ENCODE measurements around the gene MAGEC2.

MAGEC2 gene

DNA sequence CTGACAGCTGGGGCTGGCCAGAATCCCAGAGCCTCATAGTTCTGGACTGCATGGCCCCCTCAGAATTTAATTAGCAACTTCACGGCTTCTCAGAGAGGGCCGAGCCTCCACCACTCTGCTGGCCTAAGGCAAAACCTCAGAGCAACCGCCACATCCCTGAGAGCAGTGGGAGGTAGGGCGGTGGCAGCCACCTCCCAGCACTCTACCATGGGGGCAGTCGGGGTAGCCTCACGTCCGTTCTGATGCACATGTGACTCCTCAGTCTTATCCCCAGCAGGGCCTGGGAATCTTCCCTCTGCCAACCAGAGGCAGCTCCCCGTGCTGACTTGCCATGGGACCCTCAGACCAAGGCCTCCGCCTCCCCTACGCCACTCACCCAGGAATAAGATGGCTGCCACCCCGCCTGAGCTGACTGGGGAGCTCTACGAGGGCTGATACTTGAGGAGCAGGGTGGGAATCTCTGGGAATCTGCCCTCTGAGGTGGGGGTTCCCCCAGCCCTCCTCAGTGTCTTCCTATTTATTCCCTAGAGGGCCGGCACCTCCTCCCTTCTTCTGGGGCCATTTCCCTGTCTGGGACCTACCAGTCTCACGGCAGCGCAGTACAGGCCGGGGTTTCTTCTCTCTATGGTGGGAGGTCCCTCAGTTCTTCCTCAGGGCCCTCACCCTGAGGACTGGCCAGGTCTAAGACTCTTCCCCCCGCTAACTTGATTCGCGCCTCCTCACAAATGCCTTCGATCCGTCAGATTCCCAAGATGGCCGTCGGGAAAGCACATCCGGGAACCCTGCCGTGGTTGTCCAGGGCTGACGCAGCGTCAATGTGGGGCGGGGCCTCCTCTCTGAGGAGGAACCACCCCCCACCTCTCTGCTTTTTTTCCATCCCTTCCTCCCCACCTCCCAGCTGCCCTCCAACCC lies at the start of gene MAGEC2:
Gene MAGEC2, minus strand, starts transcription at position 769 of the 912 bp plus-strand sequence. CDS start 1,303 bp downstream, outside the sequence.
- no peak for DNase-seq

GRCh38 chrX:142251680-142252079 lies 46.6 kb upstream of the MAGEC2 start:
- DNase-seq, result no peak

- DNase-seq, result no peak
Observed at GRCh38 chrX:142251202-142251601, 46.1 kb upstream of the MAGEC2 start.

DNA sequence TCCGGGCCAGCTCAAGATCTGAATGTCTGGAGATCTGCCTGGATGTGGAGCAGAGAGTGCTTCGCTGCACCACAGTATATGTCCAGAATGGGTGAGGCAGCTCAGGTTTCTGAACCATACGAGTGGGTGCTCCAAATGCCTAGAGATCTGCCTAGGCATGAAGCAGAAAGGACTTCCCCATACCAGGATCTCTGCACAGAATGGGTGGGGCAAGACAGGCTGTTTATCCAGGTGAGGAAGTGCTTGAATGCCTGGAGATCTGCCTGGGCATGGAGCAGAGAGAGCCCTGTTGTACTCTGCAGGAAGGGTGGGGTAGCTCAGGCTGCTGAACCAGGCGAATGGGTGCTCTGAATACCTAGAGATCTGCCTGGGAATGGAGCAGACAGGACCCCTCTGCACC lies 45.4 kb upstream of the MAGEC2 start:
- no peak for DNase-seq

DNA sequence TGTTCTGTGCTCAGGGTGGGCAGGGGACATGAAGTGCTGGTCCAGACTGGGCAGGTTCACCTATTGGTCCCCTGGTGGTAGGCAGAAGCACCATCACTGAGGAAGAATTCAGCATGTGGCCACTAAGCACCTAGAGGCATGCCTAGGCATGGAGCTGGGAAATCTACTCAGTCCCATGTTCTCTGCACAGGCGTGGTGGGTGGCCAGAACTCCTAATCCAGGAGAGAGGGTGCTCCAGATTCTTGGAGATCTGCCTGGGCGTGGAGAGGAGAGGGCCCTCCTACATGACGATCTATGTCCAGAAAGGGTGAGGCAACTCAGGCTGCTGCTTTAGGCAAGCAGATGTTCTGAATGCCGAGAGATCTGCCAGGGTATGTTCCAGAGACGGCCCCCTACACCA lies 44.6 kb upstream of the MAGEC2 start:
- no peak for DNase-seq

GRCh38 chrX:142244568-142244967 lies 39.5 kb upstream of the MAGEC2 start:
- no peak for DNase-seq

DNA sequence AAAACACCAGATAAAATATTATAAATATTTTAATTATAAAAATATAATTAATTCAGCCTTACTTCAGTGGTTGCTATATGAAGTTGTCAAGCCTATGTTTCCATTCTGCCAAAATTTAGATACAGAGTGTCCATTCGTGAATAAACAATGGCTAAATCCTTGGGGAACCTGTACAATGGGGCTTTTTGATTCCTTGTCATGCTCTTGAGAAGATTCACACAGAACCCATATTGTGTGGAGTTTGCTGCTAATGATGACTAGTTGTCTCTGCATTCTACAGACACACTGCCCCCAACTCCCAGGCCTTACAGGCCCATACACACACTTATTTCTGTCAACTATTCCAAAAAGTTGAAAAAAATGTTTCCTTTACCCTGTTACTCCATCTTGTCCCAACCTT lies 33.4 kb upstream of the MAGEC2 start:
- DNase-seq, result no peak

DNA sequence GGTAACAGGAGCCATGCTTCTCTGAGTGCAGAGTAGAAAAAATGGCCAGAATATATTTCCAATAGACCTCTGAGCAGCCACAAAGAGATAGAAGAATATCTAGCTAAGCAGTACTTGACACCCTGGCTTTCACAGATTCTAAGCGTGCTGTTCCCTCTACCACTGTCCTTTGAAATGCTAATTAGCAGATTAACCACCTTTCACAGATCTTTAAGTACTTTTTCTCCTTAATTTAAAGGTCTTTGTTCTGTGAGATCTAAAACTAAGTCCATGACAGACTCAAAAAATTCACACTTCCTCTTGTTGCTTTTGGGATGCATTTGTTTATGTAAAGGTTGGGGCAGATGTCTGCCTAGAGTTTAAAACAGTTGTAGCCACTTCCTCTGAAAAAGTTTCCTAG lies 28.3 kb upstream of the MAGEC2 start:
- DNase-seq, result no peak

DNA sequence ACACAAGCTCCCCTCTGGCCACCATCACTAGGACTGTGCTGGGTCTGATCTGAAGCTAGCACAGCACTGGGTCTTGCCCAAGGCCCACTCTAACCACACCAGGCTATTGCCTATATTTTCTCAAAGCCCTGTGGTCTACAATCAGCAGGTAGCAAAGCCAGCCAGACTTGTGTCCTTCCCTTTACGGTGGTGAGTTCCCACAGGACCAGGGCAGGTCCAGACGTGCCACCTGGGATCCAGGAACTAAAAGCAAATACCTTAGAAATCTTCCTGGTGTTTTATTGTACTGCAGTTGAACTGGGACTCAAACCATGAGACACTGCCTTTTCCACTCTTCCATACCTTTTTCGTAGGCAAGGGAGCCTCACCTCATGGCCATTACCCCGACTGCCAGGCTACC lies 9.0 kb upstream of the MAGEC2 start:
- DNase-seq, result no peak

GRCh38 chrX:142201113-142201512 lies 4.0 kb downstream of the MAGEC2 start:
- no peak for DNase-seq

DNA sequence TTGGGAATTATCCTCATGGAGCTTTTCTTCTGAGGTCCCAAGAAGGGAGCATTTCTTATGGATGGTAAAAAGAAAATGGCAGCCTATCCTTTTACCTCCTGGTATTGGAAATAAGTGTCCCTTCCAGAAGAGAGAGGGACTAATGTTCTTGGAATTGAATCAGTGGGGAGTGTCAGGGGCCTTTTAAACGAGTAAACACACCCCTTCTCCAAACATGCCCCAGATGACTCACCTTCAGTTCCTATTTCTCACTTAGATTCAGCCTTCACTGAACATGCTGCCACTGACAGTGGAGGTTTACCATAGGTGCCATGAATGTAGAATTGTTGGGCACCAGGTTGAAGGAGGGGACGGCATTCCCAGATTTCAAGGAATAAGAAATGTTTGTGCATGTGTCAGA lies 19.0 kb downstream of the MAGEC2 start:
- DNase-seq, result no peak

- DNase-seq, result no peak
Observed at GRCh38 chrX:142184756-142185602, 20.1 kb downstream of the MAGEC2 start.

GRCh38 chrX:142156567-142156966 lies 48.5 kb downstream of the MAGEC2 start:
- DNase-seq, result no peak

Data from NCI-H1417 treated with DMSO at 0.1 percent for 48 hours (cell line).